Measurements from ENCODE around the gene MAPKAP1. TPM values are rescaled to one million over a fixed set of nuclear protein-coding genes. Genes with fewer than 3 reads are reported as not detected.
"Not testable (repeated sequence)": the region's sequence is repeated elsewhere in the genome, so short reads cannot be mapped to it uniquely, and the experiment has no call there.

Gene MAPKAP1
- total RNA-seq, 4 donors from 2014 or later, result 54.1 to 195 (median 61.9) TPM

- Histone ChIP-seq H3K9me3 (no peaks in the 10 kb centered on the region), H3K27ac (no peak overlapping the region), H3K4me3 (no peak overlapping the region), H3K4me1 (no peaks in the 10 kb centered on the region), H3K36me3 (no peaks in the 10 kb centered on the region), H3K27me3 (no peaks in the 10 kb centered on the region)
- no peak for DNase-seq
- intact Hi-C loops (cut with DNase I; ENCODE audit: low total_unique reads), result loop anchor here (5.0 kb wide), 2 partner anchors 228 to 823 kb away; no protein-coding TSS in a partner anchor
- TF ChIP-seq POLR2A (IDR thresholded peaks at IDR 0.05), result no peak
- TF ChIP-seq CTCF (IDR thresholded peaks at IDR 0.05), result no peak
Measured at GRCh38 chr9:125404733-125405132, 302.3 kb downstream of the MAPKAP1 start.

GRCh38 chr9:125400725-125401716, 306.0 kb downstream of the MAPKAP1 start:
- intact Hi-C loops (cut with DNase I; ENCODE audit: low total_unique reads), result loop anchor here (5.0 kb wide), 1 partner anchor 826 kb away; no protein-coding TSS in a partner anchor
- no peaks in the 10 kb centered on the region for H3K36me3 ChIP-seq
- H3K27me3 ChIP-seq, result no peaks in the 10 kb centered on the region
- H3K9me3 ChIP-seq, result no peaks in the 10 kb centered on the region
- no peaks in the 10 kb centered on the region for H3K4me1 ChIP-seq
- no peak for DNase-seq
- H3K27ac ChIP-seq, result no peak overlapping the region
- H3K4me3 ChIP-seq, result no peak overlapping the region
- no peak for TF ChIP-seq CTCF (IDR thresholded peaks at IDR 0.05)
- TF ChIP-seq POLR2A (IDR thresholded peaks at IDR 0.05), result no peak

GRCh38 chr9:125400232-125400631, 306.8 kb downstream of the MAPKAP1 start:
- DNase-seq, H3K4me1 ChIP-seq, H3K27me3 ChIP-seq, H3K4me3 ChIP-seq, H3K27ac ChIP-seq, H3K9me3 ChIP-seq, H3K36me3 ChIP-seq: not testable (repeated sequence)
- intact Hi-C loops (cut with DNase I; ENCODE audit: low total_unique reads), result loop anchor here (5.0 kb wide), 1 partner anchor 827 kb away; no protein-coding TSS in a partner anchor

- no peaks in the 10 kb centered on the region for H3K9me3 ChIP-seq
- no peaks in the 10 kb centered on the region for H3K4me1 ChIP-seq
- intact Hi-C loops (cut with DNase I; ENCODE audit: low total_unique reads), result loop anchor here (5.0 kb wide), 1 partner anchor 828 kb away; no protein-coding TSS in a partner anchor
- TF ChIP-seq POLR2A (IDR thresholded peaks at IDR 0.05) (no peak), CTCF (IDR thresholded peaks at IDR 0.05) (no peak)
- H3K27ac ChIP-seq, result no peak overlapping the region
- H3K4me3 ChIP-seq, result no peak overlapping the region
- DNase-seq, result no peak
- no peaks in the 10 kb centered on the region for H3K36me3 ChIP-seq
- no peaks in the 10 kb centered on the region for H3K27me3 ChIP-seq
Measured at GRCh38 chr9:125399666-125400065, 307.3 kb downstream of the MAPKAP1 start.

- intact Hi-C loops (cut with DNase I; ENCODE audit: low total_unique reads), result no loop called here
- no peak for TF ChIP-seq CTCF (IDR thresholded peaks at IDR 0.05)
- no peak for TF ChIP-seq POLR2A (IDR thresholded peaks at IDR 0.05)
Measured at GRCh38 chr9:125399165-125399564, 307.8 kb downstream of the MAPKAP1 start.

More at GRCh38 chr9:125399165-125399564, 307.8 kb downstream of the MAPKAP1 start:
- Histone ChIP-seq H3K27me3 (no peaks in the 10 kb centered on the region), H3K4me3 (no peak overlapping the region), H3K9me3 (no peaks in the 10 kb centered on the region), H3K27ac (no peak overlapping the region), H3K4me1 (no peaks in the 10 kb centered on the region), H3K36me3 (no peaks in the 10 kb centered on the region)
- no peak for DNase-seq
